NCI-H2107 (cell line): Measurements from ENCODE around the gene AGAP4.
"Not testable (repeated sequence)": the region's sequence is repeated elsewhere in the genome, so short reads cannot be mapped to it uniquely, and the experiment has no call there.

Experiments
- DNase-seq: peaks from one replicate; lab custom pipeline; 2025; lab: John Stamatoyannopoulos, UW

The AGAP4 gene

DNA sequence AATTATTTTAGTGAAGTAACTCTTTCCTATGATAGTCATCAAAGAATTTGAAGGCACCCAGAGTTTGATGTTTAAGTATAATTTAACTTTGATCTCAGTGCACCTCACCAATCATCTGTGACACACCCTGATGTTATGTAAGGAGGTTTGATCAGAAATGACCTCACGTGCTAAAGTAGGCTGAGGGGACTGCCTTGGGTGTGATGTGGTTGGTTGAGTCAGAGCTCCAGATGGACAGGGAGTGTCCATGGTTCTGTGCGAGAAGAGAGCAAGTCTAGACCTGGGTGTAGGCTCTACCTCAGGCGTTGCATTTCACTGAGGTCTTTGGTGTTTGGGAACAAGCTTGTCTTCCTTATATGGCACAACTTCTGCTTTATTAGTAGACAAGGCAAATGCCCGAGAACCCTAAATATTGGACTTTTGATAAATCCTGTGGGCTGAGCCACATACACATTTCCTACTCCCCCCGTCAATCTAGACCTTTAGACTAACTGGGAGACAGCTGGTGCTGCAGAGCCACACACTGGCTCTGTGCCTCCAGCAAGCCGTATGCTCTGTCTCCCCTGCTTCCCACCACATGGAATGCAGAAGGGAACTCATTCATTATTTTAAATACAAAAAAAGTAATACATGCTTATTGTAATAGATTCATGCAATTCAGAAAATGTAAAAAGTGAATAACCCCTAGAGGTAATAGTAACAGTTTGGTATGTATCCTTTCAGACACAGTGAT lies 56.4 kb downstream of the AGAP4 start:
- not testable (repeated sequence) for DNase-seq

GRCh38 chr10:45789991-45790390 lies 57.3 kb downstream of the AGAP4 start:
- not testable (repeated sequence) for DNase-seq

DNA sequence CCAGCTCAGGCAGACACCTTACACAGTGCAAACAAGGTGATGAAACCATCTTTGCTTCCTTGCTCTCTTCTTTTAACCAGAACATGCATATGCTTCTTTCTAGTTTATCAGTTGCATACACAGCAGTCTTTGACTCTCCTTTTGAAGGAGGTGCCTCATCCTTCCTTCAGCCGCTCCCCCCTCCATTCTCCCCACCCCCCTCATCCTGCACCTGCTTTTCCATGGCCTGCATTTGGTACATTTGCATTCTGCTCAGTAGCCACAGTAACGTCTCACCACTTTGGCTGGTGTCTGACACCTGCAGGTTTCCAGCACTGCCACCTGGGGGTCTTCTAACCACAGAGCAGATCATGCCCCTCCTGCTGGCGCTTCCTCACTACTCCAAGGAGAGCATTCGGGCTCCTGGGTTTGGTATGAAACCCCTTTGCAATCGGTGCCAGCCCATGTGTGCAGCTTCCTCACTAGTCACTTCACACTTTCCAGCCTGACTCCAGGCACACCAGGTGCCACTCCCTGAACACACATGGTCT lies 60.0 kb downstream of the AGAP4 start:
- DNase-seq = not testable (repeated sequence)

DNA sequence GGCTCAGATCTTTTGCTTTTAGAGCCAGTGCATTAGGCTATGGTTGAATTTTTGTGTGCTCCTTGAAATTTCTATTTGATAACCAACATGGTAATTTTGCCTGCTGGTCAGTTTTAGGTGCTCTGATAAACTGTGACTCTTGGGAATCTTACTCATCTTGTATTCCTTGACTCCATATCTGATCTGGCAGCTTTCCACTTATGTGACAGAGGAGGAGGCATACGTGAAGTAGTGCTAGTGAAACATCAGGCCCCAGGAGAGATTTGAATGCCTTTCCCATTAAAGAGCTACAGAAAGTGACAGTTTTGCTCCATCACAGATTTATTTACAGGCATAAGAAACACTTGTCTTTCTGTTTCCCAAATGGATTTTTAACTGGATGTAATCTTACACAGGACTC lies 61.1 kb downstream of the AGAP4 start:
- not testable (repeated sequence) for DNase-seq
